ENCODE data around the gene SLC9A7. TPM values are rescaled to one million over a fixed set of nuclear protein-coding genes. Genes with fewer than 3 reads are reported as not detected.

SLC9A7 gene
- total and polyA plus RNA-seq, 2 of the 13 experiments (the other 11 are each of a cell fraction or from before 2014, with no cell fraction given) = 5.8 to 7.2 TPM

DNA sequence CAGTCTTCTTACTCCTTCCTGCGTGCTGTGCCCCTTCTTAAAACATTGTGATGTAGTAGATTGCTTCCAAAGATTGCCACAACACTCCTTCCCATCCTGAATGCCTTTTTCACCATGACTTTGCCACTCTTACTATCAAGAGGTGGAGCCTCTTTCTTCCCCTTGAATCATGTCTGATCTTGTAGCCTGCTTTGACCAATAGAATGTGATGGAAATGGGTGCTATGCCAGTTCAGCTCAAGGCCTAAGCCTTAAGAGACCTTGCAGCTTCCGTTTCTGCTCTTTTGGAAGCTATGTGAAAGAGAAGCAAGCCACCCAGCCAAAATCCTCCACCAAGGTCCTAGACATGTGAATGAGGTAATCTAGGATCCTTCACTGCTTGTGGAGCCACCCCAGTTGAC is 46.4 kb upstream of the SLC9A7 start:
- no peak for TF ChIP-seq MED1 (CRISPR knock-in tag; IDR thresholded peaks at IDR 0.05)
- TF ChIP-seq TOPORS (CRISPR knock-in tag; IDR thresholded peaks at IDR 0.05) = no peak
- no peak for TF ChIP-seq PAF1 (CRISPR knock-in tag; IDR thresholded peaks at IDR 0.05)
- no peak for TF ChIP-seq SRSF9 (IDR thresholded peaks at IDR 0.05; ENCODE audit: borderline replicate concordance, insufficient read depth, low read depth, low read length, poor library complexity, severe bottlenecking)
- TF ChIP-seq CEBPZ (IDR thresholded peaks at IDR 0.05; ENCODE audit: low read length) = no peak
- TF ChIP-seq ZNF558 (CRISPR knock-in tag; IDR thresholded peaks at IDR 0.05; ENCODE audit: borderline replicate concordance) = no peak
- TF ChIP-seq ZFP90 (CRISPR knock-in tag; IDR thresholded peaks at IDR 0.05; ENCODE audit: borderline replicate concordance) = no peak
- TF ChIP-seq NCOA2 (CRISPR knock-in tag; IDR thresholded peaks at IDR 0.05) = no peak
- no peak for TF ChIP-seq REXO4 (CRISPR knock-in tag; IDR thresholded peaks at IDR 0.05; ENCODE audit: borderline replicate concordance)
- TF ChIP-seq KLF9 (CRISPR knock-in tag; IDR thresholded peaks at IDR 0.05; ENCODE audit: low read depth) = no peak
- TF ChIP-seq NFKBIZ (CRISPR knock-in tag; IDR thresholded peaks at IDR 0.05) = no peak
- no peak for TF ChIP-seq ZNF101 (CRISPR knock-in tag; IDR thresholded peaks at IDR 0.05; ENCODE audit: borderline replicate concordance, low read depth)
- TF ChIP-seq HMG20B (CRISPR knock-in tag; conservative IDR thresholded peaks at IDR 0.05) = no peak
- TF ChIP-seq ZNF547 (CRISPR knock-in tag; IDR thresholded peaks at IDR 0.05) = no peak
- no peak for TF ChIP-seq TBX2 (CRISPR knock-in tag; IDR thresholded peaks at IDR 0.05; ENCODE audit: borderline replicate concordance)
- intact Hi-C loops (cut with micrococcal nuclease; ENCODE audit: unreplicated experiment) = no loop called here
- 40% methylated on average over 2 of the region's 2 CpGs for WGBS (ENCODE audit: low lambda C conversion rate)
- no peak overlapping the region for H2AFZ ChIP-seq (ENCODE audit: low read length)
- POLR2A ChIA-PET = no interaction called here
- no peak for DNase-seq (ENCODE audit: low spot score)
- no TSS peak for BruUV-seq (replicated peaks)
- no peaks in the 10 kb centered on the region for H4K20me1 ChIP-seq (ENCODE audit: insufficient read depth, low read length)
- H3K4me1 ChIP-seq (ENCODE audit: insufficient read depth, low read length) = no peaks in the 10 kb centered on the region
- FAIRE-seq = no peak
- H3K4me2 ChIP-seq (ENCODE audit: low read depth, low read length) = no peak overlapping the region
- in situ Hi-C loops (cut with HindIII; ENCODE audit: extremely low pct_ligation_motif_present, low pct_unique_long_range_greater_than_20kb) = no loop called here
- no peaks in the 10 kb centered on the region for H3K27me3 ChIP-seq (ENCODE audit: control insufficient read depth in 1 of 2, insufficient read depth in 2 of 2, low read length in 2 of 2)
- H3K4me3 ChIP-seq (replicated peaks in 1 of 3; ENCODE audit: insufficient read depth in 1 of 3, low read depth in 2 of 3, low read length in 3 of 3) = no peak overlapping the region
- no peaks in the 10 kb centered on the region for H3K79me2 ChIP-seq (ENCODE audit: insufficient read depth, low read length)
- H3K9ac ChIP-seq (ENCODE audit: insufficient read depth, low read depth, low read length) = no peak overlapping the region
- CTCF ChIA-PET (ENCODE audit: low intra/inter-chr PET ratio, low total read pairs) = no interaction called here
- no peaks in the 10 kb centered on the region for H3K9me3 ChIP-seq (ENCODE audit: low read length)
- H3K27ac ChIP-seq (ENCODE audit: extremely low read length, insufficient read depth, low read length) = no peak overlapping the region
- H3K36me3 ChIP-seq (replicated peaks in 1 of 2; ENCODE audit: control insufficient read depth in 1 of 2, insufficient read depth in 2 of 2, low read length in 2 of 2) = no peaks in the 10 kb centered on the region
- ATAC-seq = no peak

Measured in HepG2 (cell line).